Measurements from ENCODE around the gene STK10. TPM values are rescaled to one million over a fixed set of nuclear protein-coding genes. Genes with fewer than 3 reads are reported as not detected.

The STK10 gene
- total RNA-seq, 1 experiment from 2014 or later, result 25.7 TPM

GRCh38 chr5:172194985-172195774, 7.2 kb upstream of the STK10 start:
- Histone ChIP-seq H3K4me3 (ENCODE audit: low read length) (no peak overlapping the region), H3K9me2 (replicated peaks; ENCODE audit: low read length) (no peaks in the 10 kb centered on the region), H3K9ac (ENCODE audit: low read length) (no peak overlapping the region), H3K36me3 (ENCODE audit: low read depth, low read length) (no peaks in the 10 kb centered on the region), H3F3A (ENCODE audit: low read length, unreplicated experiment) (no peaks in the 10 kb centered on the region), H3K4me2 (ENCODE audit: low read length) (no peak overlapping the region), H4K20me1 (ENCODE audit: low read length) (no peaks in the 10 kb centered on the region), H3K4me1 (ENCODE audit: insufficient read depth, low read length) (no peaks in the 10 kb centered on the region), H3K27ac (ENCODE audit: low read length) (no peak overlapping the region), H3K27me3 (ENCODE audit: low read length) (no peaks in the 10 kb centered on the region), H3K79me2 (ENCODE audit: low read length) (no peaks in the 10 kb centered on the region), H2AFZ (ENCODE audit: low read length) (no peak overlapping the region), H3K9me3 (ENCODE audit: low read length) (no peaks in the 10 kb centered on the region)
- intact Hi-C loops (cut with micrococcal nuclease), result no loop called here
- ATAC-seq (peak; percentile 27), DNase-seq (no peak)
- ChIA-PET POLR2A (ENCODE audit: unreplicated experiment) (no interaction called here), CTCF (interaction anchor here (0.5 kb wide), 1 partner anchor 119 kb away, joined by 8 read pairs; no protein-coding TSS in a partner anchor)
- TF ChIP-seq, protein P1, sequence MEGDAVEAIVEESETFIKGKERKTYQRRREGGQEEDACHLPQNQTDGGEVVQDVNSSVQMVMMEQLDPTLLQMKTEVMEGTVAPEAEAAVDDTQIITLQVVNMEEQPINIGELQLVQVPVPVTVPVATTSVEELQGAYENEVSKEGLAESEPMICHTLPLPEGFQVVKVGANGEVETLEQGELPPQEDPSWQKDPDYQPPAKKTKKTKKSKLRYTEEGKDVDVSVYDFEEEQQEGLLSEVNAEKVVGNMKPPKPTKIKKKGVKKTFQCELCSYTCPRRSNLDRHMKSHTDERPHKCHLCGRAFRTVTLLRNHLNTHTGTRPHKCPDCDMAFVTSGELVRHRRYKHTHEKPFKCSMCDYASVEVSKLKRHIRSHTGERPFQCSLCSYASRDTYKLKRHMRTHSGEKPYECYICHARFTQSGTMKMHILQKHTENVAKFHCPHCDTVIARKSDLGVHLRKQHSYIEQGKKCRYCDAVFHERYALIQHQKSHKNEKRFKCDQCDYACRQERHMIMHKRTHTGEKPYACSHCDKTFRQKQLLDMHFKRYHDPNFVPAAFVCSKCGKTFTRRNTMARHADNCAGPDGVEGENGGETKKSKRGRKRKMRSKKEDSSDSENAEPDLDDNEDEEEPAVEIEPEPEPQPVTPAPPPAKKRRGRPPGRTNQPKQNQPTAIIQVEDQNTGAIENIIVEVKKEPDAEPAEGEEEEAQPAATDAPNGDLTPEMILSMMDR (conservative IDR thresholded peaks at IDR 0.05; ENCODE audit: low read depth, low read length), result no peak
- no peak for TF ChIP-seq EZH2 (IDR thresholded peaks at IDR 0.05; ENCODE audit: low read length, unreplicated experiment)
- no peak for TF ChIP-seq EZH2phosphoT487 (IDR thresholded peaks at IDR 0.05; ENCODE audit: borderline replicate concordance, low read length)
- no TSS peak for BruUV-seq (replicated peaks)

GRCh38 chr5:172193872-172194271, 5.8 kb upstream of the STK10 start, which contains the start of gene EFCAB9:
Gene EFCAB9, plus strand, starts transcription at chr5:172194172. Its CDS starts 1 bp downstream, at chr5:172194173.
- no peak for ATAC-seq
- Histone ChIP-seq H3K9me2 (replicated peaks; ENCODE audit: low read length) (no peaks in the 10 kb centered on the region), H3K36me3 (ENCODE audit: low read depth, low read length) (no peaks in the 10 kb centered on the region), H3K4me1 (ENCODE audit: insufficient read depth, low read length) (no peaks in the 10 kb centered on the region), H4K20me1 (ENCODE audit: low read length) (no peaks in the 10 kb centered on the region), H3K9ac (ENCODE audit: low read length) (no peak within 1 kb of the TSS), H3K79me2 (ENCODE audit: low read length) (no peaks in the 10 kb centered on the region), H2AFZ (ENCODE audit: low read length) (no peak within 1 kb of the TSS), H3K4me3 (ENCODE audit: low read length) (no peak within 1 kb of the TSS), H3K4me2 (ENCODE audit: low read length) (no peak within 1 kb of the TSS), H3K27me3 (ENCODE audit: low read length) (no peaks in the 10 kb centered on the region), H3F3A (ENCODE audit: low read length, unreplicated experiment) (no peaks in the 10 kb centered on the region), H3K9me3 (ENCODE audit: low read length) (no peaks in the 10 kb centered on the region), H3K27ac (ENCODE audit: low read length) (no peak within 1 kb of the TSS)
- intact Hi-C loops (cut with micrococcal nuclease), result no loop called here
- TF ChIP-seq EZH2phosphoT487 (IDR thresholded peaks at IDR 0.05; ENCODE audit: borderline replicate concordance, low read length), result no peak
- no peak for TF ChIP-seq EZH2 (IDR thresholded peaks at IDR 0.05; ENCODE audit: low read length, unreplicated experiment)
- TF ChIP-seq, protein P1 (conservative IDR thresholded peaks at IDR 0.05; ENCODE audit: low read depth, low read length), result no peak
- POLR2A ChIA-PET (ENCODE audit: unreplicated experiment), result no interaction called here
- no TSS peak for BruUV-seq (replicated peaks)
- DNase-seq, result no peak
- CTCF ChIA-PET, result no interaction called here

Data from PC-3 (cell line).